Activated CD4-positive, alpha-beta T cell treated with anti-CD3 and anti-CD28 coated beads, Interleukin-2, Interleukin-6, amounts not matched to agents 100 ng/mL and 50 ng/mL, durations not matched to agents 16 hours and 8 hours (primary cell): ENCODE data around the gene SEMA4F.
"Not testable (repeated sequence)": the region's sequence is repeated elsewhere in the genome, so short reads cannot be mapped to it uniquely, and the experiment has no call there.

Experiments used
- DNase-seq: peaks from one replicate; pipeline ENCODE4 v3.0.0-alpha.2; 2020

SEMA4F gene

GRCh38 chr2:74653985-74654882 lies at the start of gene SEMA4F:
TSS of gene SEMA4F (plus strand) at chr2:74654247. CDS start at chr2:74654377, 130 bp downstream.
- peak; percentile 97 for DNase-seq

DNA sequence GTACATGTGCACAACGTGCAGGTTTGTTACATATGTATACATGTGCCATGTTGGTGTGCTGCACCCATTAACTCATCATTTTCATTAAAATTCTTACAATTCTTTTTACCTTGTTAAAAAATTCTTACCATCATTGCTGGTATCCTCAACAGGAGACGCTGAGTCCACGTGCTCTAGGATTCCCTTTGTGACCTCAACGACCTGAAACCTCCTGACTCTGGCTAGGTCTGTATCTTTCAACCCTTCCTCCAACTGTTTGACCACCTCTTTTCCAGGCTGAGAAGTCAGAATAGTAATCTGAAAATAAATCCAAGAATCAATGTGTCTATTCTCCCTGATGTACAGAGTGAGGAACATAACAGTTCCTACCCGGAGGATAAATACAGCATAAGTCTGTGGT lies 47.1 kb upstream of the SEMA4F start:
- no peak for DNase-seq

GRCh38 chr2:74617122-74617521 lies 36.9 kb upstream of the SEMA4F start:
- DNase-seq, result no peak

- DNase-seq, result no peak
Observed at GRCh38 chr2:74618410-74619083, 35.5 kb upstream of the SEMA4F start.

- no peak for DNase-seq
Observed at GRCh38 chr2:74619651-74620297, 34.3 kb upstream of the SEMA4F start.

DNA sequence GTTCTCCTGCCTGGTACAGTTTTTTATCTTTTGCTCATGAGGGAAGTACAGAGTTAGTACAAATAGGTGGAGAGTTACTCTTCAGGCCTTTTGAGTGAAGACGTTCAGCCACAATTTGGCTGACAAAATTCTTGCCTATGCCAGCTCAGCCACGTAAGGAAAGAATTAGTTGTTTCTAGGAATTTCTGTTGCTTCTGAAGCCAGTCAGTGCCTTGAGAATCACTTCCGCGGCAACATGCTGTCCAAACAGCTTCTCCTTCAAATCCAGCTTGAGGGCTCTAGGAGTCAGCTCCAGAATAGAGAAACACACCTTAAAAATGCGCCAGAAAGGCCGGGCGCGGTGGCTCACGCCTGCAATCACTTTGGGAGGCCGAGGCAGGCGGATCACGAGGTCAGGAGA lies 33.4 kb upstream of the SEMA4F start:
- no peak for DNase-seq

DNA sequence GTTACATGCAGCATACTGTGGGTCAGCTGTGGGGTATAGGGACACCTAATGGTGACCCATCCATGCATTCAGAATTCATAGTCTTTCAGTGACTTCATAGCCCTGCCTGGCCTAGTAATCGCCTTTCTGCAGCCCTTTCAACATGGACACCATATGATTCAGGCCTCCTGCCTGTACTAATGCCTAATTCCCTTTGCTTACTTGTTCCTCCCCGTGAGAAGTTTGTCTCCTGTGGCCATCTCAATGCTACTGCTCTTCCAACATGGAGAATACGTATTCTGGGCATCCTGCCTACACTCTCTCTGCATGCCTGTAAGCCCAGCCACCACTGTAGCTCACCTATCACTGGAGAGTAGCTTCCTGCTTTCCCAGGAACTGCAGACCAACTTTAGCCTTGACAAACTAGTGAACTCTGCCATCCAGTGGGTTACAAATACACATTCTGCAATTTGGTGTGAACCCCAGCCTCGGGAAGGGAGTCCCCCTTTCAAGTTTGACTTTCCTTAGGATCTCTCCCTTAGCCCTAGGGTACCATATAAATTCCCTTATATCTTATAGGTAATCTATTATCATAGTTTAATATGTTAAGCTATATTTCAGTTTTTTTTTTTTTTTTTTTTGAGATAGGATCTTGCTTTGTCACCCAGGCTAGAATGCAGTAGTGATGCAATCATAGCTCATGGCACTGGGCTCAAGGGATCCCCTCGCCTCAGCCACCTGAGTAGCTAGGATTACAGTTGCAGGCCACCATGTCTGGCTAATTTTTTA lies 28.2 kb upstream of the SEMA4F start:
- no peak for DNase-seq

DNA sequence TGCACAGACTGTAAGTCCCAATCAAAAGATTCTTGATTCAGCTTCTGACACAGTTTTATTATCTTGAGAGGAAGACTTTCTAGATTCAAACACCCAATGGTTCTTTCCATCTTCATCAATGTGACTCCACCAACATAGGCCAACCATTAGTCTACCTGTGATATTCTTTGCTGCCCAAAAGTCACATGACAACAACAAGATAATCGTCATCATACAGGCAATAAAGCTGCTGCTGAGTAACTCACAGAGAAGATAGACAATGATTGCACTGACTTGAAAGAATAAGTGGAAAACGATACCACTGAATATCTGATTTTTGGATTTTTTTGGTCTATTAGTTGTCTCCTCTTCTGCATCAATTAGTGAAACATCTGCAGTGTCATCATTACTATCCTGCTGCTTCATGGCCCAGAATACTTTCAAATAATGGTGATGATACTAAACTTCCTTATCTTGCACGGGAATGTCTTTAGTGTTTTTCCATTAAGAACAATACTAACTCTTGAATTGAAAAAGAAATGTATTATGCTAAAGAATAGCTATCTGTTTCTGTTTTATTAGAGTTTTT lies 25.4 kb upstream of the SEMA4F start:
- no peak for DNase-seq

GRCh38 chr2:74630454-74630853 lies 23.6 kb upstream of the SEMA4F start:
- not testable (repeated sequence) for DNase-seq

GRCh38 chr2:74632209-74632938 lies 21.7 kb upstream of the SEMA4F start:
- DNase-seq, result no peak

DNA sequence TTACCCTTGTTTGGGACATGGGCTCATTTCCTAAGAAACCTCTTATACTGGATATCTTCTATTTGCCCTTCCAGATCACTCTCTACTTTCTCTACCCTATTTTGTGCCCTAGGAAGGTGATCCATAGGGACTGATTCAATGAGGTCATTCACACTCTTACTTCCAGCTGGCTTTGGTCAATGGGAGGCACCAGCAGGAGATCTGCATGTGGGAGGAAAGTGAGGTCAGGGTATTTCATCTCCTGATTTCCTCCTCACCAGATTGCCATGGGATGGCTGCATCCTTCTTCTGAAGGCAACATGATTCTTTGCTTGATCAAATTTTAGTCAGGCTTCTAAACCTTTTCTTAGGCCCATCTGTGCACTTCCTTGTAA lies 21.1 kb upstream of the SEMA4F start:
- DNase-seq, result no peak

- no peak for DNase-seq
Observed at GRCh38 chr2:74639550-74639949, 14.5 kb upstream of the SEMA4F start.

- no peak for DNase-seq
Observed at GRCh38 chr2:74645344-74645743, 8.7 kb upstream of the SEMA4F start.

DNA sequence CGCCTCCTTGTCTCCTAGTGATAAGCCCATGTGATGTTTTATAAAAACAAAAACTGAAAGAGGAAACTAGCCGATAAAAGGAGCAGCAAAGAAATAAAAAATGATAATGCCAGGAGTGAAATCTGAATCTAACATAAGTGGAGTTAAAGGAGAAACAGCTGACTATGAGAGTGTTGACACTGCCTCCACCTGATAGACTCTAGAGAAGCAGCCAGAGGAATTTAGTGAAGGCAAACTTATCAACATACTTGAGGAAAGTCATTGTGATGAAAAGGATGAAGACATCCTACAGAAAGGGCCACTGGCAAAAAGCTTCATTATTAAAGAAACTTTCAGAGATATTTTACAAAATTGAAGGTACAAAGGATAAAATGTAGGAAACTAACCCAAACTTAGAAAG lies 7.8 kb upstream of the SEMA4F start:
- no peak for DNase-seq

GRCh38 chr2:74646834-74647482 lies 7.1 kb upstream of the SEMA4F start:
- no peak for DNase-seq

DNA sequence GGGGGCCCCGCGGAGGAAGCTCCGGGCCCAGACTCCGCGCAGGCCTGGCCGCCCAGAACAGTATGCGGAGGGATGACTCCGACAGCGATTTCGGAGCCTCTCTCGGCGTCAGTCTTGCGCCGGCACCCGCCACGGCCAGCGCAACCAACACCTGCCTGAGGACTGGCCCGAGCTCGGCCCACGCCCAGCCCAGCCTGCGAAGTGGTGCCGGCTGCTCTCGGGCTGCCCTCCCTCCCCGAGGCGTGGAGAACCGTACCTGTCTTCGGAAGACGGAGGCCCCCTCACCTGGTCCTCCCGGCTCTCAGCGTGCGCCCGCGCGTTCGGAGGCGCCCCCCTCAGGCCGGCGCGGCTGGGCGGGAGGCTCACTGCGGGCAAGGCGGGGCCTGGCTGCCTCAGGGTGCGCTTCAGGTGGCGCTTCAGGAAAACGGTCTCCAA lies 6.0 kb upstream of the SEMA4F start, which contains the start of gene M1AP:
M1AP (minus strand) TSS at position 322 of the 435 bp plus-strand sequence. CDS start 8,055 bp downstream, outside the sequence.
- no peak for DNase-seq

GRCh38 chr2:74653589-74653984 lies 460 bp upstream of the SEMA4F start:
- no peak for DNase-seq

GRCh38 chr2:74655579-74655978 lies 1.5 kb downstream of the SEMA4F start:
- DNase-seq, result no peak

GRCh38 chr2:74658516-74658915 lies 4.5 kb downstream of the SEMA4F start:
- DNase-seq, result no peak

- DNase-seq, result no peak
Observed at GRCh38 chr2:74659462-74659861, 5.4 kb downstream of the SEMA4F start.

GRCh38 chr2:74668087-74668486 lies 14.0 kb downstream of the SEMA4F start:
- no peak for DNase-seq
